Subcutaneous adipose tissue (tissue), 4 donors: ENCODE results near the gene NPFFR1. TPM values are rescaled to one million over a fixed set of nuclear protein-coding genes. Genes with fewer than 3 reads are reported as not detected.

ENCODE experiments used
- CTCF ChIP-seq: fragments of 450-650 bp; IDR thresholded peaks from one replicate; pipeline ENCODE4 v1.5.1; 2016; ENCODE audit warnings: low read depth, mild to moderate bottlenecking, control low read depth, antibody characterized with exemption, moderate library complexity
- total RNA-seq, 4 donors: library from RNA; depleted of rRNA; stranded (reverse); fragments of >200 nt; gene quantifications; one replicate each; pipeline ENCODE4 v1.1.0, GENCODE V29; 2016

Gene NPFFR1
- total RNA-seq, 4 donors from 2014 or later: not detected

- TF ChIP-seq CTCF: no peak
Observed at GRCh38 chr10:70320751-70321150, 36.9 kb upstream of the NPFFR1 start.

DNA sequence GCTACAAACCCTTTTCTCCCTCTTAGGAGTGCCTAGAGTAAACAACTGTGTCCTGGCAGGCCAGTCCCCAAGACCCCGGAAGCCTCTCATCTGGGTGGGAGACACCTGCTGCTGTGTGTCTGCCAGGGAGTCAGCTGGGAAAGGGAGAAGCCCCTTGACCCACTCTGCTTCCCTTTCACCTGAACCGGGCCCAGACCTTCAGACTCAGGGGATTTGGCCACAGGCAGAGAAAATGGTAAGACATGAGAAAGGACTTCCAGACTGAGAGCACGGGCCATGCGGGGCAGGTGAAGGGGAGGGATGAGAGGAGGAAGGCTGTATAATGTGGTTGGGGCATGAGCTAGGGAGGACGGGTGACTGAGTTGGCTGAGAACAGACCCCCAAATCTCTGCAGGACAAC, 36.0 kb upstream of the NPFFR1 start:
- TF ChIP-seq CTCF: no peak

GRCh38 chr10:70319183-70319582, 35.4 kb upstream of the NPFFR1 start:
- TF ChIP-seq CTCF: no peak

DNA sequence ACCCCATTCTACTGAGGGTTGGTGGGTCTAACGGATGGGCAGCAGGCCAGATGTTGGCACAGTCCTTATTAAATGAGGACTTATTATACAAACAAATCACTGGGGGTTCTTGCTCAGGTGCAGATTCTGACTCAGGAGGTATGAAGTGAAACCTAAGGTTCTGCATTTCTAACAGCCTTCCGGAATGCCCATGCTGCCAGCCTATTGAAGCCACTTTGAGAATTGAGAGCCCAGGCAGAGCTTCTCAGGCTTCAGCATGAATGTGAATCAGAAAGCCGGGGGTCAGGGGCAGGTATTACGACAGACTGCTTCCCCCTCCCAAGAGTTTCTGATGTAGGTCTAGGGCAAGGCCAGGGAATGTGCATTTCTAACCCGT, 34.1 kb upstream of the NPFFR1 start:
- no peak for TF ChIP-seq CTCF

GRCh38 chr10:70317272-70317942, 33.6 kb upstream of the NPFFR1 start:
- no peak for TF ChIP-seq CTCF

- TF ChIP-seq CTCF: no peak
Observed at GRCh38 chr10:70315815-70316214, 32.0 kb upstream of the NPFFR1 start.

DNA sequence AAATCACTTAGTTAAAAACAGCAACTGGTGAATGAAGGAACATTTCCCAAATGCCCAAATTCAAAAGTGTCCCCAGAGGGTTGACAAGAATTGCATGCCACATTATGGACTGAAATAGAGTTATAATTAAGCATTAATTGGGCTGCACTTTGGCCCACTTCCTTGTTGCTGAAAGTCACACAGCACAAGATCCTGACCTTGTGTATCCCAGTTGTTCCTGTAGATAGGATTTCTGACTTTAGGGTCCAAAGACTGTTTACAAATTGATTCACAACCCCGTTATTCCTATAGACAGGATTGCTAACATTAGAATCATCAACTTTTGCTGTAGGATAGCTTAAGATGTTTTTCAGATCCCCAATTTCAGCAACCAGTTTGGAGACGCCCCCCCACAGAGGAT, 31.5 kb upstream of the NPFFR1 start:
- TF ChIP-seq CTCF: no peak
